HEK293 (cell line): ENCODE measurements around the gene PDGFB.
A peak's percentile ranks its signal among the peaks of the same experiment; 100 is the strongest.

Experiments used
- CTCF ChIA-PET: fragments of 350-600 bp; formaldehyde crosslinking; extraction: SDS; loops from one replicate; lab custom pipeline; 2021; ENCODE audit warnings: antibody characterized with exemption; lab: Yijun Ruan, JAX
- POLR2A ChIA-PET: fragments of 300-600 bp; formaldehyde crosslinking; extraction: SDS; loops from one replicate; lab custom pipeline; 2020; ENCODE audit warnings: antibody characterized with exemption, inconsistent platforms; lab: Yijun Ruan, JAX
- H3K27ac ChIP-seq: fragments of 200-500 bp; sonication (Bioruptor generic); 2 replicates; pipeline ENCODE4 v1.5.1; 2014; ENCODE audit warnings: low read depth, low read length, control low read depth, inconsistent platforms; ENCODE audit errors: extremely low read depth
- H3K36me3 ChIP-seq, 2 experiments: fragments of 200-500 bp in 1 of 2; sonication (Bioruptor generic) in 1 of 2; 1 replicate in 1 of 2; 2 replicates in 1 of 2; pipeline ENCODE4 v1.5.1; 2014 to 2017; ENCODE audit warnings: inconsistent platforms in 2 of 2, low read length in 2 of 2; ENCODE audit not compliant: control insufficient read depth in 2 of 2, insufficient read depth in 1 of 2
- H3K4me1 ChIP-seq: fragments of 200-500 bp; sonication (Bioruptor generic); 2 replicates; pipeline ENCODE4 v1.5.1; 2014; ENCODE audit warnings: mild to moderate bottlenecking, low read length, inconsistent platforms; ENCODE audit not compliant: control insufficient read depth, insufficient read depth
- H3K4me3 ChIP-seq: 2 replicates; pipeline ENCODE4 v1.5.1; 2011; ENCODE audit warnings: low read depth, mild to moderate bottlenecking, control low read depth, low read length, moderate library complexity
- H3K9me3 ChIP-seq: fragments of 200-500 bp; sonication (Bioruptor generic); 2 replicates; pipeline ENCODE4 v1.5.1; 2014; ENCODE audit warnings: low read depth, low read length, inconsistent platforms; ENCODE audit not compliant: control insufficient read depth, insufficient read depth
- BCL11B ChIP-seq: fragments of 450-650 bp; formaldehyde crosslinking; IDR thresholded peaks from 2 replicates; pipeline ENCODE4 v1.5.1; 2016; ENCODE audit warnings: low read depth, missing biosample characterization, missing genetic modification characterization
- BCL6B ChIP-seq: fragments of 450-650 bp; formaldehyde crosslinking; IDR thresholded peaks from 2 replicates; pipeline ENCODE4 v1.5.1; 2017; ENCODE audit warnings: missing biosample characterization, missing genetic modification characterization
- EGR2 ChIP-seq: fragments of 450-650 bp; formaldehyde crosslinking; IDR thresholded peaks from 2 replicates; pipeline ENCODE4 v1.5.1; 2016; ENCODE audit warnings: low read depth, missing biosample characterization, missing genetic modification characterization
- GLI2 ChIP-seq: fragments of 450-650 bp; formaldehyde crosslinking; IDR thresholded peaks from 2 replicates; pipeline ENCODE4; 2017; ENCODE audit warnings: missing biosample characterization, missing genetic modification characterization, low read depth, borderline replicate concordance
- KLF7 ChIP-seq: fragments of 450-650 bp; formaldehyde crosslinking; IDR thresholded peaks from 2 replicates; pipeline ENCODE4 v1.5.1; 2016; ENCODE audit warnings: missing biosample characterization, missing genetic modification characterization, borderline replicate concordance
- PRDM1 ChIP-seq: fragments of 450-650 bp; formaldehyde crosslinking; IDR thresholded peaks from 2 replicates; pipeline ENCODE4; 2016; ENCODE audit warnings: missing biosample characterization, missing genetic modification characterization
- PRDM4 ChIP-seq: fragments of 450-650 bp; formaldehyde crosslinking; IDR thresholded peaks from 2 replicates; pipeline ENCODE4 v1.5.1; 2017; ENCODE audit warnings: missing biosample characterization, missing genetic modification characterization
- SETDB1 ChIP-seq: IDR thresholded peaks from one replicate; pipeline ENCODE4 v1.6.1; 2017; ENCODE audit warnings: mild to moderate bottlenecking, low read length, moderate library complexity, mixed read lengths; ENCODE audit not compliant: insufficient read length
- SP2 ChIP-seq: fragments of 450-650 bp; formaldehyde crosslinking; IDR thresholded peaks from 2 replicates; pipeline ENCODE4 v1.5.1; 2016; ENCODE audit warnings: missing biosample characterization, missing genetic modification characterization
- YY2 ChIP-seq: fragments of 450-650 bp; formaldehyde crosslinking; IDR thresholded peaks from 2 replicates; pipeline ENCODE4 v1.5.1; 2016; ENCODE audit warnings: missing biosample characterization, missing genetic modification characterization
- ZBTB26 ChIP-seq: fragments of 450-650 bp; formaldehyde crosslinking; optimal IDR thresholded peaks from 2 replicates; pipeline ENCODE3; 2016; ENCODE audit warnings: missing biosample characterization, mild to moderate bottlenecking, missing genetic modification characterization
- ZBTB8A ChIP-seq: fragments of 450-650 bp; formaldehyde crosslinking; IDR thresholded peaks from 2 replicates; pipeline ENCODE4 v1.5.1; 2016; ENCODE audit warnings: missing biosample characterization, missing genetic modification characterization
- ZFHX2 ChIP-seq: fragments of 450-650 bp; formaldehyde crosslinking; conservative IDR thresholded peaks from 2 replicates; pipeline ENCODE4 v1.5.1; 2016; ENCODE audit warnings: missing biosample characterization, missing genetic modification characterization
- ZFP69B ChIP-seq: fragments of 450-650 bp; formaldehyde crosslinking; IDR thresholded peaks from 2 replicates; pipeline ENCODE4 v1.5.1; 2016; ENCODE audit warnings: missing biosample characterization, missing genetic modification characterization
- ZNF121 ChIP-seq: fragments of 450-650 bp; formaldehyde crosslinking; IDR thresholded peaks from 2 replicates; pipeline ENCODE4 v1.5.1; 2016; ENCODE audit warnings: missing biosample characterization, missing genetic modification characterization
- ZNF169 ChIP-seq: fragments of 450-650 bp; formaldehyde crosslinking; IDR thresholded peaks from 2 replicates; pipeline ENCODE4 v1.5.1; 2016; ENCODE audit warnings: missing biosample characterization, missing genetic modification characterization
- ZNF19 ChIP-seq: fragments of 450-650 bp; formaldehyde crosslinking; IDR thresholded peaks from 2 replicates; pipeline ENCODE4; 2016; ENCODE audit warnings: missing biosample characterization, missing genetic modification characterization, low read depth
- ZNF302 ChIP-seq: fragments of 450-650 bp; formaldehyde crosslinking; IDR thresholded peaks from 2 replicates; pipeline ENCODE4 v1.5.1; 2016; ENCODE audit warnings: missing biosample characterization, missing genetic modification characterization, low read depth
- ZNF335 ChIP-seq: fragments of 450-650 bp; formaldehyde crosslinking; conservative IDR thresholded peaks from 2 replicates; pipeline ENCODE4 v1.5.1; 2016; ENCODE audit warnings: missing biosample characterization, missing genetic modification characterization
- ZNF350 ChIP-seq: fragments of 450-650 bp; formaldehyde crosslinking; IDR thresholded peaks from 2 replicates; pipeline ENCODE4 v1.5.0; 2017; ENCODE audit warnings: missing biosample characterization, mild to moderate bottlenecking, missing genetic modification characterization
- ZNF473 ChIP-seq: fragments of 450-650 bp; formaldehyde crosslinking; IDR thresholded peaks from 2 replicates; pipeline ENCODE4 v1.5.1; 2017; ENCODE audit warnings: missing biosample characterization, missing genetic modification characterization
- ZNF544 ChIP-seq: fragments of 450-650 bp; formaldehyde crosslinking; IDR thresholded peaks from 2 replicates; pipeline ENCODE4 v1.5.0; 2017; ENCODE audit warnings: missing biosample characterization, missing genetic modification characterization
- ZNF549 ChIP-seq: fragments of 450-650 bp; IDR thresholded peaks from 2 replicates; pipeline ENCODE4 v1.5.1; 2018; ENCODE audit warnings: missing biosample characterization, missing genetic modification characterization, mild to moderate bottlenecking, inconsistent platforms, moderate library complexity
- ZNF558 ChIP-seq: fragments of 450-650 bp; formaldehyde crosslinking; IDR thresholded peaks from 2 replicates; pipeline ENCODE4 v1.5.1; 2016; ENCODE audit warnings: missing biosample characterization, missing genetic modification characterization
- ZNF571 ChIP-seq: fragments of 450-650 bp; formaldehyde crosslinking; IDR thresholded peaks from 2 replicates; pipeline ENCODE4 v1.5.0; 2017; ENCODE audit warnings: missing biosample characterization, missing genetic modification characterization
- ZNF704 ChIP-seq: fragments of 450-650 bp; formaldehyde crosslinking; IDR thresholded peaks from 2 replicates; pipeline ENCODE4 v1.5.1; 2016; ENCODE audit warnings: missing biosample characterization, missing genetic modification characterization
- ZNF707 ChIP-seq: fragments of 450-650 bp; formaldehyde crosslinking; IDR thresholded peaks from 2 replicates; pipeline ENCODE4 v1.5.1; 2016; ENCODE audit warnings: missing biosample characterization, missing genetic modification characterization
- ZNF843 ChIP-seq: fragments of 450-650 bp; formaldehyde crosslinking; IDR thresholded peaks from 2 replicates; pipeline ENCODE4 v1.5.1; 2016; ENCODE audit warnings: missing biosample characterization, missing genetic modification characterization
- ZSCAN18 ChIP-seq: fragments of 450-650 bp; formaldehyde crosslinking; IDR thresholded peaks from 2 replicates; pipeline ENCODE4 v1.5.1; 2016; ENCODE audit warnings: missing biosample characterization, missing genetic modification characterization
- ZSCAN23 ChIP-seq: fragments of 450-650 bp; formaldehyde crosslinking; IDR thresholded peaks from 2 replicates; pipeline ENCODE4 v1.5.1; 2016; ENCODE audit warnings: missing biosample characterization, missing genetic modification characterization
- ZSCAN4 ChIP-seq: fragments of 450-650 bp; formaldehyde crosslinking; IDR thresholded peaks from 2 replicates; pipeline ENCODE4 v1.5.1; 2017; ENCODE audit warnings: missing biosample characterization, missing genetic modification characterization

PDGFB gene

GRCh38 chr22:39244496-39245129 lies at the start of gene PDGFB:
Gene PDGFB, minus strand, starts transcription at chr22:39244982. Its CDS starts 1,019 bp downstream, at chr22:39243963.
- CTCF ChIA-PET, result interaction anchor here (0.5 to 2.4 kb wide), 7 partner anchors 39 to 373 kb away, joined by 3 to 12 read pairs (median 5); partner anchors contain the start of gene CBX6
- Histone ChIP-seq H3K4me1 (peaks cover 17% of the 10 kb centered on the region), H3K4me3 (peak within 1 kb of the TSS; percentile 54), H3K9me3 (no peaks in the 10 kb centered on the region), H3K36me3 (no peaks in the 10 kb centered on the region), H3K27ac (peak within 1 kb of the TSS; percentile 17; the same call in 1 of the 2 replicates)
- POLR2A ChIA-PET, result interaction anchor here (0.6 to 5.4 kb wide), 21 partner anchors 9 to 443 kb away, joined by 3 to 26 read pairs (median 4); partner anchors contain the start of gene RPL3
- TF ChIP-seq ZNF549 (tag by site-specific recombination) (no peak), ZNF544 (tag by site-specific recombination) (no peak), ZNF19 (tag by site-specific recombination) (no peak), YY2 (tag by site-specific recombination) (no peak), ZNF302 (tag by site-specific recombination) (no peak), EGR2 (peak; percentile 28; the same call in 1 of the 2 replicates), GLI2 (tag by site-specific recombination) (no peak), ZSCAN4 (tag by site-specific recombination) (0 out of 2 replicates have a peak, but pooled peaks have one; percentile 15), ZFHX2 (tag by site-specific recombination) (peak; percentile 39), ZNF335 (tag by site-specific recombination) (peak; percentile 82), KLF7 (tag by site-specific recombination) (no peak), ZNF169 (tag by site-specific recombination) (no peak), ZNF704 (tag by site-specific recombination) (no peak), ZNF843 (tag by site-specific recombination) (no peak), ZNF558 (tag by site-specific recombination) (no peak), SETDB1 (no peak), ZFP69B (tag by site-specific recombination) (no peak), ZSCAN18 (no peak), SP2 (tag by site-specific recombination) (no peak), ZNF473 (tag by site-specific recombination) (no peak), ZNF121 (tag by site-specific recombination) (no peak), ZNF571 (tag by site-specific recombination) (no peak), PRDM1 (tag by site-specific recombination) (0 out of 2 replicates have a peak, but pooled peaks have one; percentile 8), ZNF707 (no peak), ZNF350 (tag by site-specific recombination) (no peak), ZBTB26 (tag by site-specific recombination) (peak; percentile 44), BCL11B (tag by site-specific recombination) (no peak), ZBTB8A (tag by site-specific recombination) (peak; percentile 51), ZSCAN23 (tag by site-specific recombination) (no peak), PRDM4 (tag by site-specific recombination) (no peak), BCL6B (no peak)
